Measurements from ENCODE around the gene NCOA7. TPM values are rescaled to one million over a fixed set of nuclear protein-coding genes. Genes with fewer than 3 reads are reported as not detected.

NCOA7 gene
- total RNA-seq, 1 donor from 2014 or later, result 11.2 TPM

DNA sequence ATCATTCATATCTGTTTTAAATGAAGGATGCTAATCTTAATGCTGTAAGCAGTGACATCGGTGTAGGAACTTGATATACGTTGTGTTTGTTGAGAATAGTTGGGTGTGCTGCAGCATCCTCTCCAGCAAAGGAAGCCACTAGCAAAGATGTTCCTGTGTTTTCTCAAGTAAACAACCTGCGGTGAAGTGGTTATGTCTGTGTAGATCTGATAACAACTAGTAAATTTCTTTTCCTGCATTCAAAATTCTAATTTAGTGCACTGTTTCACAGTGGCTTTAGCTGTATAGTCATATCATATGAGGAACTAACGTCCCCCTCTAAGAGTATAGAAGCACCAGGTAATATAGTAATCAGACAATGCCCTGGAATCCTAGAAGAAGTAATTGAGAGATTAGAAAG, 38.7 kb downstream of the NCOA7 start:
- TF ChIP-seq, protein P1, sequence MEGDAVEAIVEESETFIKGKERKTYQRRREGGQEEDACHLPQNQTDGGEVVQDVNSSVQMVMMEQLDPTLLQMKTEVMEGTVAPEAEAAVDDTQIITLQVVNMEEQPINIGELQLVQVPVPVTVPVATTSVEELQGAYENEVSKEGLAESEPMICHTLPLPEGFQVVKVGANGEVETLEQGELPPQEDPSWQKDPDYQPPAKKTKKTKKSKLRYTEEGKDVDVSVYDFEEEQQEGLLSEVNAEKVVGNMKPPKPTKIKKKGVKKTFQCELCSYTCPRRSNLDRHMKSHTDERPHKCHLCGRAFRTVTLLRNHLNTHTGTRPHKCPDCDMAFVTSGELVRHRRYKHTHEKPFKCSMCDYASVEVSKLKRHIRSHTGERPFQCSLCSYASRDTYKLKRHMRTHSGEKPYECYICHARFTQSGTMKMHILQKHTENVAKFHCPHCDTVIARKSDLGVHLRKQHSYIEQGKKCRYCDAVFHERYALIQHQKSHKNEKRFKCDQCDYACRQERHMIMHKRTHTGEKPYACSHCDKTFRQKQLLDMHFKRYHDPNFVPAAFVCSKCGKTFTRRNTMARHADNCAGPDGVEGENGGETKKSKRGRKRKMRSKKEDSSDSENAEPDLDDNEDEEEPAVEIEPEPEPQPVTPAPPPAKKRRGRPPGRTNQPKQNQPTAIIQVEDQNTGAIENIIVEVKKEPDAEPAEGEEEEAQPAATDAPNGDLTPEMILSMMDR (conservative IDR thresholded peaks at IDR 0.05), result no peak
- H3K4me1 Mint-ChIP-seq, result no peaks in the 10 kb centered on the region
- H3K9me3 Mint-ChIP-seq, result no peaks in the 10 kb centered on the region
- H3K27ac Mint-ChIP-seq (ENCODE audit: unreplicated experiment), result no peak overlapping the region
- no peak for DNase-seq (ENCODE audit: low read depth, low spot score)
- H3K4me3 Mint-ChIP-seq, result no peak overlapping the region
- H3K36me3 Mint-ChIP-seq (ENCODE audit: low read depth), result no peaks in the 10 kb centered on the region
- no peaks in the 10 kb centered on the region for H3K27me3 Mint-ChIP-seq (ENCODE audit: low read depth)

DNA sequence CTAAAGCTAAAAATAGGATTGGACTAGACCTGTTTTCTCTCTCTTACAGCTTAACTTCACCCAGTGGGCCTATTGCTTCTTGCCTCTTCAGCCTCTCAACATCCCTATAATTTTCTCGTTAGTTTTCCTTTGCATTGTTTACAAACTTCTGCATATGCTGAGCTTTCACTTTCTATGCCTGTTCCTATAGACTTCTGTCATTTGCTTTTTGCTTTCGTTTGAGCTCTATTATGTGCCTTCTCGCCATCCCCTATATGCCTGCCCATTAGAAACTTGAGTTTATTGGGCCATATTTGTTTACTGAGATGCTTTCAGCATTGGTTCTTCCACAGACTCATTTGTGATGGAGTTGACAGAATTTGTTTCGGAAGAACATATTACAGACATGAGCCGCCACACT, 40.9 kb downstream of the NCOA7 start:
- Mint-ChIP-seq H3K9me3 (no peaks in the 10 kb centered on the region), H3K27me3 (ENCODE audit: low read depth) (no peaks in the 10 kb centered on the region), H3K4me3 (no peak overlapping the region), H3K27ac (ENCODE audit: unreplicated experiment) (no peak overlapping the region), H3K4me1 (no peaks in the 10 kb centered on the region), H3K36me3 (ENCODE audit: low read depth) (no peaks in the 10 kb centered on the region)
- TF ChIP-seq, protein P1 (conservative IDR thresholded peaks at IDR 0.05), result no peak
- DNase-seq (ENCODE audit: low read depth, low spot score), result no peak

DNA sequence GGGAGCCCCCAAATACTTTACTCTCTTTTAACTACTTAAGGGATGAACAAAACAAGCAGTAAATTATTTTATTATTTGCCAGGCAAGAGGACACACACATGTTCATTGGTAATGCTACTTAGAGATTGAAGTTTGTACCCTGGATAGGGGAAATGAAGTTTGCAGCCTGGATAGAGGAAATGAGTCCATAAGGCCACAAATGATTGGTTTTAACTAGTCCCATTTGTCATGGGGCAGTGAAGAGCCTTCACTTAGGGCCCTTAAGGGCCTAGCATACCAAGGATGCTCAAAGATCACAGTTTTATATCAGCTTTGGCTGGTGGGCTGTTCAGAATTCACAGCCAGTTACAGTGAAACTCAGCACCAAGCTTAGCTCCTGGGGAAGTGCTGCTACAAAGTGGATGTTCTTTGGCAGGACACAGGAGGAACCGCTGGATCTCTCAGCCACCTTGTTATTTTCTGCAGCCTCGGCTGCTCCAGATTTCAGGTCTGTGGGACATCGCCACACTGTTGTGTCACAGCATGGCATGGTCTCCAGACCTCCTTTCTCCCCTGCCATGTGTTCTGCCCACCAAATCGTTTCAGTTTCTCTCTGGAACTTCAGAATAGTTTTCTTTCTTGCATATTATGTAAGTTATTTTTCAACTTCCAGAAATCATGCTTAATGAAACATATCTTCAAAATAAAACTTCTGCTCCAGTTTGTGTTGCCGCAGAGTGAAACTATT, 41.8 kb downstream of the NCOA7 start:
- Mint-ChIP-seq H3K27me3 (ENCODE audit: low read depth) (no peaks in the 10 kb centered on the region), H3K9me3 (no peaks in the 10 kb centered on the region), H3K36me3 (ENCODE audit: low read depth) (peaks cover 3% of the 10 kb centered on the region), H3K4me3 (no peak overlapping the region), H3K4me1 (no peaks in the 10 kb centered on the region), H3K27ac (ENCODE audit: unreplicated experiment) (no peak overlapping the region)
- TF ChIP-seq, protein P1 (conservative IDR thresholded peaks at IDR 0.05), result no peak
- no peak for DNase-seq (ENCODE audit: low read depth, low spot score)

DNA sequence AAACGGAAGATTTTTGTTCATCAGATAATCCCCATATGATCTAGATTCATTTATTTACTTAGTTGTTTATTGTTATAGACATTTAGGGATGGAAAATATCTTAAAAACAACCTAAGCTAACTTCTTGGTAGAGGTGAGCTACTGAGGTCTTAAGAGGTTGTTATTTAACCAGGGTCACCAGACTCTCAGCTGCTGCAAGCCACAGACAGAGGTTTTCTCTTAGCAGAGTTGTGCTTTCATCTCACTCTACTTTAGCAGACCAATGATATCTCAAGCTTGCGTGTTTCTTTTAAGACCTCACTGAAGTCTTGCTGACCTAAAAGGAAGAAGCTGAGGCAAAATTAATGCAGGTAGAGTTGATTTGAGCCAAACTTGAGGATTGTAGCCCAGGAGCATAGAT, 43.6 kb downstream of the NCOA7 start:
- no peak for DNase-seq (ENCODE audit: low read depth, low spot score)
- Mint-ChIP-seq H3K9me3 (no peaks in the 10 kb centered on the region), H3K27me3 (ENCODE audit: low read depth) (no peaks in the 10 kb centered on the region), H3K4me3 (no peak overlapping the region), H3K27ac (ENCODE audit: unreplicated experiment) (no peak overlapping the region), H3K4me1 (no peaks in the 10 kb centered on the region), H3K36me3 (ENCODE audit: low read depth) (peaks cover 3% of the 10 kb centered on the region)
- TF ChIP-seq, protein P1 (conservative IDR thresholded peaks at IDR 0.05), result no peak

DNA sequence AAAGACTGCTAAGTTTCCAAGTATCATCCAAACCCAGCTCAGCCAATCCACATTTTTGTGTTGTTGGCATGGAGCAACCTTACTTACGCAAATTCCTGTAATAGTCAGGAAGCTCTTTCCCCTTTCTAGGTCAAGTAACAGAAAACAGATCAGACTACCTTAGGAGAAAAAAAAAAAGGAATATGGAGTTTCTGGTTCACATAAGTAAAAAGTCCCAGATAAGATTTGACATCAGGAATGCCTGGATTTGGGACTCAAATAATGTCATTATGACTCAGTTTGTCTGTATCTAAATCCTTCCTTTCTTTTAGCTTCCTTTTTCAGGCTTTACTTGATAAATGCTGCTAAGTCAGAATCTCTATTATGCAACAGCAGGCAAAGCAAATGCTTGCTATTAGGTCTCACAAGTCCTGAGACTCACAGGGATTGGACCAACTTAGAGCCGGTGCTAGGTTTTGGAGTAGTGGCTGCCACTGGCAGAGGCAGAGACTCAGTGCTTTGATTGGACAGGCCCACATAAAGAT, 44.5 kb downstream of the NCOA7 start:
- peaks cover 3% of the 10 kb centered on the region for H3K36me3 Mint-ChIP-seq (ENCODE audit: low read depth)
- no peaks in the 10 kb centered on the region for H3K4me1 Mint-ChIP-seq
- no peak overlapping the region for H3K4me3 Mint-ChIP-seq
- TF ChIP-seq, protein P1 (conservative IDR thresholded peaks at IDR 0.05), result no peak
- no peaks in the 10 kb centered on the region for H3K9me3 Mint-ChIP-seq
- no peak for DNase-seq (ENCODE audit: low read depth, low spot score)
- no peak overlapping the region for H3K27ac Mint-ChIP-seq (ENCODE audit: unreplicated experiment)
- H3K27me3 Mint-ChIP-seq (ENCODE audit: low read depth), result no peaks in the 10 kb centered on the region
